Osteocyte (in vitro differentiated cells): Measurements from ENCODE around the gene SHISA7. TPM values are rescaled to one million over a fixed set of nuclear protein-coding genes. Genes with fewer than 3 reads are reported as not detected.
A peak's percentile ranks its signal among the peaks of the same experiment; 100 is the strongest.

ENCODE experiments used
- DNase-seq: peaks from one replicate; pipeline ENCODE4 v3.0.0; 2021; ENCODE audit warnings: mixed read lengths; ENCODE audit not compliant: unreplicated experiment; ENCODE audit errors: extremely low spot score
- H3K27ac Mint-ChIP-seq: one replicate; pipeline ENCODE4 v1.8.0; 2021; ENCODE audit warnings: mild to moderate bottlenecking, mixed read lengths; ENCODE audit not compliant: unreplicated experiment
- H3K27me3 Mint-ChIP-seq: one replicate; pipeline ENCODE4 v1.8.0; 2021; ENCODE audit warnings: mixed read lengths; ENCODE audit not compliant: unreplicated experiment
- H3K36me3 Mint-ChIP-seq: one replicate; pipeline ENCODE4 v1.8.0; 2021; ENCODE audit warnings: mixed read lengths; ENCODE audit not compliant: unreplicated experiment
- H3K4me1 Mint-ChIP-seq: one replicate; pipeline ENCODE4 v1.8.0; 2021; ENCODE audit warnings: mixed read lengths; ENCODE audit not compliant: unreplicated experiment
- H3K4me3 Mint-ChIP-seq: one replicate; pipeline ENCODE4 v1.8.0; 2021; ENCODE audit warnings: mild to moderate bottlenecking, moderate library complexity, mixed read lengths; ENCODE audit not compliant: unreplicated experiment
- H3K9me3 Mint-ChIP-seq: one replicate; pipeline ENCODE4 v1.8.0; 2021; ENCODE audit warnings: mixed read lengths; ENCODE audit not compliant: unreplicated experiment
- CTCF ChIP-seq: fragments of 200-600 bp; sonication (generic); IDR thresholded peaks from 2 replicates; pipeline ENCODE4 v1.5.0; 2021; ENCODE audit warnings: antibody characterized with exemption, mild to moderate bottlenecking, moderate library complexity
- total RNA-seq: library from RNA; stranded (reverse); gene quantifications from 2 replicates; pipeline ENCODE4 v1.2.1, GENCODE V29; 2021

The SHISA7 gene
- total RNA-seq, 1 donor from 2014 or later: not detected

- H3K36me3 Mint-ChIP-seq: peaks cover 9% of the 10 kb centered on the region
- H3K4me1 Mint-ChIP-seq: peaks cover 23% of the 10 kb centered on the region
- DNase-seq: no peak
- no peak overlapping the region for H3K4me3 Mint-ChIP-seq
- peaks cover 9% of the 10 kb centered on the region for H3K27me3 Mint-ChIP-seq
- H3K27ac Mint-ChIP-seq: no peak overlapping the region
- no peaks in the 10 kb centered on the region for H3K9me3 Mint-ChIP-seq
- TF ChIP-seq CTCF: no peak
Observed at GRCh38 chr19:55455576-55456235, 12.6 kb upstream of the SHISA7 start.

GRCh38 chr19:55454787-55455243 lies 11.7 kb upstream of the SHISA7 start:
- Mint-ChIP-seq H3K36me3 (peaks cover 9% of the 10 kb centered on the region), H3K4me3 (no peak overlapping the region), H3K4me1 (peaks cover 14% of the 10 kb centered on the region), H3K27me3 (peaks cover 12% of the 10 kb centered on the region), H3K27ac (no peak overlapping the region), H3K9me3 (no peaks in the 10 kb centered on the region)
- peak; percentile 62 for TF ChIP-seq CTCF
- DNase-seq: no peak

- Mint-ChIP-seq H3K27me3 (peaks cover 12% of the 10 kb centered on the region), H3K4me3 (no peak overlapping the region), H3K27ac (no peak overlapping the region), H3K9me3 (no peaks in the 10 kb centered on the region), H3K4me1 (peaks cover 12% of the 10 kb centered on the region), H3K36me3 (peaks cover 9% of the 10 kb centered on the region)
- no peak for DNase-seq
- no peak for TF ChIP-seq CTCF
Observed at GRCh38 chr19:55453511-55454260, 10.6 kb upstream of the SHISA7 start.

GRCh38 chr19:55452749-55453346 lies 9.7 kb upstream of the SHISA7 start:
- Mint-ChIP-seq H3K9me3 (no peaks in the 10 kb centered on the region), H3K4me1 (peaks cover 12% of the 10 kb centered on the region), H3K27ac (no peak overlapping the region), H3K36me3 (peaks cover 9% of the 10 kb centered on the region), H3K4me3 (no peak overlapping the region), H3K27me3 (peaks cover 12% of the 10 kb centered on the region)
- DNase-seq: peak; percentile 89
- TF ChIP-seq CTCF: peak; percentile 14
